ENCODE data around the gene TPO. TPM values are rescaled to one million over a fixed set of nuclear protein-coding genes. Genes with fewer than 3 reads are reported as not detected.

The TPO gene
- total RNA-seq, 1 donor from 2014 or later: not detected

DNA sequence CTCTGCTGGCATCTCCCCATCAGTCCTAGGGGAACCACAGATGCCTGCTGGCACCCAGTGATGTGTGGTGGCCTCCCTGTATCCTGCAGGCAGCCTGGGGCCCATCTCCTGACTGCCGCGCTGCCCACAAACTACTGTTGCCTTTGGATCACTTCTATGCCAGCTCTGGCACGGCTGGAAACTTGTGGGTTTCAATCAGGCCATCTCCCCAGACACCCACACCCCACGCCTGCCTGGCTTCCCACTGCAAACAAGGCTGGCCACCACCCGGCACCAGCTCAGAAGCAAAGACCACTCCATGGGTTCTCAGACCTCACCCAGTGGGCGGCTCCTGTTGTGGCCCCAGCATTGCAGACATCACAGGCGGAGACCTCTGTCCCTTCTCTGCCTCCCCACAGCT is 15.1 kb upstream of the TPO start:
- TF ChIP-seq, protein P1, sequence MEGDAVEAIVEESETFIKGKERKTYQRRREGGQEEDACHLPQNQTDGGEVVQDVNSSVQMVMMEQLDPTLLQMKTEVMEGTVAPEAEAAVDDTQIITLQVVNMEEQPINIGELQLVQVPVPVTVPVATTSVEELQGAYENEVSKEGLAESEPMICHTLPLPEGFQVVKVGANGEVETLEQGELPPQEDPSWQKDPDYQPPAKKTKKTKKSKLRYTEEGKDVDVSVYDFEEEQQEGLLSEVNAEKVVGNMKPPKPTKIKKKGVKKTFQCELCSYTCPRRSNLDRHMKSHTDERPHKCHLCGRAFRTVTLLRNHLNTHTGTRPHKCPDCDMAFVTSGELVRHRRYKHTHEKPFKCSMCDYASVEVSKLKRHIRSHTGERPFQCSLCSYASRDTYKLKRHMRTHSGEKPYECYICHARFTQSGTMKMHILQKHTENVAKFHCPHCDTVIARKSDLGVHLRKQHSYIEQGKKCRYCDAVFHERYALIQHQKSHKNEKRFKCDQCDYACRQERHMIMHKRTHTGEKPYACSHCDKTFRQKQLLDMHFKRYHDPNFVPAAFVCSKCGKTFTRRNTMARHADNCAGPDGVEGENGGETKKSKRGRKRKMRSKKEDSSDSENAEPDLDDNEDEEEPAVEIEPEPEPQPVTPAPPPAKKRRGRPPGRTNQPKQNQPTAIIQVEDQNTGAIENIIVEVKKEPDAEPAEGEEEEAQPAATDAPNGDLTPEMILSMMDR (IDR thresholded peaks at IDR 0.05): no peak
- no peak for TF ChIP-seq EZH2 (IDR thresholded peaks at IDR 0.05)
- Histone ChIP-seq H4K20me1 (ENCODE audit: low read depth) (no peaks in the 10 kb centered on the region), H3K36me3 (no peaks in the 10 kb centered on the region), H3K4me3 (no peak overlapping the region), H3K9ac (no peak overlapping the region), H3F3A (ENCODE audit: low read depth) (no peaks in the 10 kb centered on the region), H3K79me2 (ENCODE audit: low read depth) (no peaks in the 10 kb centered on the region), H3K4me2 (no peak overlapping the region), H3K4me1 (no peaks in the 10 kb centered on the region), H3K9me3 (ENCODE audit: low read depth) (no peaks in the 10 kb centered on the region), H3K27ac (no peak overlapping the region), H3K27me3 (no peaks in the 10 kb centered on the region), H2AFZ (replicated peaks) (no peak overlapping the region)
- no peak overlapping the region for H3K27ac Mint-ChIP-seq
- no peak overlapping the region for H3K4me3 Mint-ChIP-seq
- peaks cover 4% of the 10 kb centered on the region for H3K4me1 Mint-ChIP-seq
- no peak for DNase-seq (ENCODE audit: low spot score)
- no peaks in the 10 kb centered on the region for H3K36me3 Mint-ChIP-seq
- H3K9me3 Mint-ChIP-seq: peaks cover 7% of the 10 kb centered on the region
- H3K27me3 Mint-ChIP-seq (ENCODE audit: insufficient read depth, low read depth): peaks cover 4% of the 10 kb centered on the region

DNA sequence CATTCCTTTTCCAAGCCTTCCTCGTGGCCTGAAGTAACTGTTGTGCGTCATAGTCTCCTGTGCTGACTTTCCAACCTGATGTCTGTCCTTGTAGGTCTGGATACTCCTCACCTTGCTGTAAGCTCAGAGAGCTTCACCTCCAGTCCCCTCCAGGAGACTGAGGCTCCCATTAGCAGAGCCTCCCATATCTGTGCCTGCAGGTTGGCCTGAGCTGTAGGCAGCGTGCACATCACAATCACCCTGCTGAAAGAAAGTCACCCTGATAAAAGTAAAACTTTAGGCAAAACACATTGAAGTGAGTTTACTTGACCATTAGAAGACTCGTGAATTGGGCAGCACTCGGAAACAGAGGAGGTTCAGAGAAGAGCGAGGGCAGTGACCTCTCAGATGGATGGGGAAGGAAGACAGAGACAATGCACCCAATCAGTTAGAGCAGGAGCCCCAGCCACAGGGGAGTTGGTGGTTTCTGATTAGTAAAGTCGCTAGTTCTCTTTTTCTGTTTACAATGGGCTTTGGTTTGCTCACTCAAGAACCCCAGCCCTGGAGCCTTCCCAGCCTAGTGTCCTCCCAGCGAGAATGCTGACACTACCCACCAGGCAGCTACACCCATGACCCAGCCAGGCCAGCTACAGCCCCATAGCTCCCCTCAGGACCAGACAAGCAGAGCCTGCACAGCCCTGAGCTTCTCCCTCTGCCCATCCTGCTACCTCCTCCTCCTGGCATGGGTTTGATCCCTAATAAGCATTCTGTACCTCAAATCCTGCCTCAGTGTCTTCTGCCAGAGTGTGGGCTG is 12.1 kb upstream of the TPO start:
- H4K20me1 ChIP-seq (ENCODE audit: low read depth): no peaks in the 10 kb centered on the region
- H3K27me3 Mint-ChIP-seq (ENCODE audit: insufficient read depth, low read depth): peaks cover 6% of the 10 kb centered on the region

DNA sequence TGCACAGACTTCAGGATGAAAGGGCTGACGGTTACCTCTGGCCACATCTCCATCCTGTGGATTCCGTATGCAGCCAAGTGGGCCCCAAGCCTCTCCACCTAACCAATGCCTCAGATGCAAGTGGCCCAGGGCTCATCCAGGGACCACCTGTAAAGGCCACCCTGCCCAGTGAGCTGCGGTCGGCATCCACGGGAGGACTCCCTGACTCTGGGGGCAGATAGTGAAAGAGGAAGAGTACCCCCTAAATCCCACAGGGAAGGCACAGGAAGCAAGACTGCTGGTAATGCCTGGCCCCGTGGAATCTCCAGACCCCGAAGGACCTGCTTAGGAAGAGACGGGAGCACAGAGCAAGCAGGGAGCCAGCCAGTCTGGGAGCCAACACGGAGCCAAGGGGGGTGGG is 11.2 kb upstream of the TPO start:
- peaks cover 8% of the 10 kb centered on the region for H3K27me3 Mint-ChIP-seq (ENCODE audit: insufficient read depth, low read depth)
- H3K9me3 Mint-ChIP-seq: peaks cover 9% of the 10 kb centered on the region
- no peaks in the 10 kb centered on the region for H3F3A ChIP-seq (ENCODE audit: low read depth)
- no peaks in the 10 kb centered on the region for H3K4me1 ChIP-seq
- no peak for DNase-seq (ENCODE audit: low spot score)
- no peaks in the 10 kb centered on the region for H3K79me2 ChIP-seq (ENCODE audit: low read depth)
- no peak overlapping the region for H3K9ac ChIP-seq
- H3K36me3 Mint-ChIP-seq: no peaks in the 10 kb centered on the region
- no peaks in the 10 kb centered on the region for H3K36me3 ChIP-seq
- no peak overlapping the region for H3K27ac ChIP-seq
- no peak for TF ChIP-seq EZH2 (IDR thresholded peaks at IDR 0.05)
- TF ChIP-seq EZH2phosphoT487 (IDR thresholded peaks at IDR 0.05): no peak
- TF ChIP-seq, protein P1 (IDR thresholded peaks at IDR 0.05): no peak
- H3K4me1 Mint-ChIP-seq: peaks cover 6% of the 10 kb centered on the region
- H4K20me1 ChIP-seq (ENCODE audit: low read depth): no peaks in the 10 kb centered on the region
- no peak overlapping the region for H3K4me2 ChIP-seq
- H3K4me3 Mint-ChIP-seq: no peak overlapping the region
- no peak overlapping the region for H3K4me3 ChIP-seq
- H2AFZ ChIP-seq (replicated peaks): no peak overlapping the region
- H3K9me3 ChIP-seq (ENCODE audit: low read depth): no peaks in the 10 kb centered on the region
- no peak overlapping the region for H3K27ac Mint-ChIP-seq
- H3K27me3 ChIP-seq: no peaks in the 10 kb centered on the region

More for the DNA sequence above, 12.1 kb upstream of the TPO start:
- no peak for TF ChIP-seq EZH2phosphoT487 (IDR thresholded peaks at IDR 0.05)
- no peak for TF ChIP-seq EZH2 (IDR thresholded peaks at IDR 0.05)
- TF ChIP-seq, protein P1 (IDR thresholded peaks at IDR 0.05): no peak
- DNase-seq (ENCODE audit: low spot score): no peak
- no peak overlapping the region for H3K4me3 Mint-ChIP-seq
- H3K36me3 ChIP-seq: no peaks in the 10 kb centered on the region
- no peaks in the 10 kb centered on the region for H3F3A ChIP-seq (ENCODE audit: low read depth)
- H3K4me2 ChIP-seq: no peak overlapping the region
- H3K27ac Mint-ChIP-seq: no peak overlapping the region
- H3K36me3 Mint-ChIP-seq: no peaks in the 10 kb centered on the region
- H3K9ac ChIP-seq: no peak overlapping the region
- no peak overlapping the region for H3K4me3 ChIP-seq
- H3K9me3 ChIP-seq (ENCODE audit: low read depth): no peaks in the 10 kb centered on the region
- H3K27me3 ChIP-seq: no peaks in the 10 kb centered on the region
- no peaks in the 10 kb centered on the region for H3K79me2 ChIP-seq (ENCODE audit: low read depth)
- peaks cover 9% of the 10 kb centered on the region for H3K9me3 Mint-ChIP-seq
- no peaks in the 10 kb centered on the region for H3K4me1 ChIP-seq
- H2AFZ ChIP-seq (replicated peaks): no peak overlapping the region
- no peaks in the 10 kb centered on the region for H3K4me1 Mint-ChIP-seq
- H3K27ac ChIP-seq: no peak overlapping the region
